NCI-H446 treated with DMSO at 0.1 percent for 48 hours (cell line): ENCODE measurements around the gene CFTR.
"Not testable (repeated sequence)": the region's sequence is repeated elsewhere in the genome, so short reads cannot be mapped to it uniquely, and the experiment has no call there.

Experiments
- DNase-seq: peaks from one replicate; lab custom pipeline; 2025; lab: John Stamatoyannopoulos, UW

Gene CFTR

GRCh38 chr7:117479225-117480054, at the start of gene CFTR:
CFTR (plus strand) TSS chr7:117480025; CDS start chr7:117480095, 70 bp downstream.
- no peak for DNase-seq

DNA sequence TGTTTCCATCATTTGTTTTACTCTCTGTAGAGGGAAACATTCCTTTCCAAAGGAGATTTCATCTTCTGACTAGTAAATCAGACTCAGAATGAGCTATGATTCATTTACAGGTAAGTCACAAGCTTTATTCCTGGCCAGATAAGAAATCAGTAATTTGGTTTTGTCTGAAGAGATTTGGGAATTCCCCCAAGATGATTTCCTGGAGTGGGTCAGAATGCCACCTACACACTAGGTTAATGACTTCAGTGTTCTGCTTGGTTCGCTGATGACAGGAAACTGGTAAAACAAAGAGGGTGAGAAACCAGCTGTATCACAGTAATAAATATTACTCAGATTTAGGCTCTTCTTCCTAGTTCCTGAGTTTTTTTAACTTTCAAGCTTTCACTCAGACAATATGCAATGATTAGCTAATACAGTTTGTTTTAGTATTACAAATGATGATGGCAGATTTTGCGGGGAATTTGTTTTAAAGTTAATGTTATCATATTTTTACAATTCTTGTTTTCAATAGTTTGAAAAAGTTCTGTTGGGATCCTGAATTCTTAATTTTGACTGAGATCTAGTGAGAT, 44.3 kb upstream of the CFTR start:
- DNase-seq = no peak

DNA sequence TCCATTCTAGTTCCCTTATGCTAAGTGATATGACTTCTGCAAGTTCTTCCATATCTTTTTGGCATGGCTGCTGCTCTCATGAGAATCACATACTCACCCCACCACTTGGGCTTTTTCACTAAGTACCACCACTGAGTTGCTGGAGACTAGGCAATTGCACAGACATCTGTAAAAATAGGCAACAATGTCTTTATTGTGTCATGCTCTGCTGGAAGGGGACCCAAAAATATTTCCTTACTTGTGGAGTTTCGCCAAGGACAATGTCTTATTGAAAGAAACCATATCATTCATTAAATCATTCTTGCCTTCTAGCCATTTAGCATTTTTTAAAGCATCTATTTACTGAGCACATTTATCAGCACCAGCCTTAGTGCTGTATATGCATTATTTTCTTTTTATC, 35.2 kb upstream of the CFTR start:
- DNase-seq = no peak

DNA sequence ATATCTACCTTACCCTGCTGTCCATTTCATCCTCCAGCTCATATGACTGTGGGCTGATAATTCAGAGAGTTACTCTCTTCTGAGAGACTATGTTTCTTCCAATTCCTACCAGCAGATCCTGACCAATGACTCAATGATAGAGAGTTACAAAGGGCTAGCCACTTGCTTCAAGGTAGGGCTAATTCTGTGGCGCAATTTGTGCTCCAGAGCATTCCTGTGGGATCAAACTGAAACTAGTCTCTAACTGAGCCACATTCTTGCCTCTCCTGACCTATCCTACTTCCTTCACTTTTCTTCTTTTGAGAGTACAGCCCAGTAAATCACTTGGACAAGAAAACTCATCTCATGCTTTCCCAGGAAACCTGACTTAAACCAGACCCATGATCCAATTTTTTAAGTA, 34.6 kb upstream of the CFTR start:
- no peak for DNase-seq

DNA sequence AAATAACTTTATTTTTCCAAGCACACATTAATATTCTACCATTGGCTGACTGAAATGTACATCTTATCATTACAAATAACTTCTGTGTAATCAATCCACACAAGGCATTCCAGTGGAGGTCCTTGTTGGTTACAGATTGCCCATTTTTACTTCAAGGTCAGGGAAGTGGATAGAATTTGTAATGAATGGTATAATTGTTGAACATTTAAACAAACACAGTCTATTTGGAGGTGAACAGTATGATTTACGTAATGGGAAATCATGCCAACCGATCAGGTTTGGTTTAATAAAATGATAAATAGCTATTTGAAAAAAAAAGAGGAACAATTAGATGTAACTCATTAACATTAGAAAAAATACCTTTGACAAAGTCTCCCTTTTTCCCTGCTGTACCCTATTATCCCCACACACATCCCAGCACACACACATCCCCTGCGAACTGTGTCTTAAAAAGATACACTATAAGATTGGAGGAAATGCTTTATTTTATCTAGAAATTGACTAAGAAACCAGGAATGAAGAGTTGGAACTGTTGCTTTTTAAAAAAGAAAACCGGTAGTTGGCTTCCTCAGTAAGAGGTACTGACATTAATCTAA, 33.5 kb upstream of the CFTR start:
- no peak for DNase-seq

- no peak for DNase-seq
Observed at GRCh38 chr7:117448655-117449054, 31.2 kb upstream of the CFTR start.

DNA sequence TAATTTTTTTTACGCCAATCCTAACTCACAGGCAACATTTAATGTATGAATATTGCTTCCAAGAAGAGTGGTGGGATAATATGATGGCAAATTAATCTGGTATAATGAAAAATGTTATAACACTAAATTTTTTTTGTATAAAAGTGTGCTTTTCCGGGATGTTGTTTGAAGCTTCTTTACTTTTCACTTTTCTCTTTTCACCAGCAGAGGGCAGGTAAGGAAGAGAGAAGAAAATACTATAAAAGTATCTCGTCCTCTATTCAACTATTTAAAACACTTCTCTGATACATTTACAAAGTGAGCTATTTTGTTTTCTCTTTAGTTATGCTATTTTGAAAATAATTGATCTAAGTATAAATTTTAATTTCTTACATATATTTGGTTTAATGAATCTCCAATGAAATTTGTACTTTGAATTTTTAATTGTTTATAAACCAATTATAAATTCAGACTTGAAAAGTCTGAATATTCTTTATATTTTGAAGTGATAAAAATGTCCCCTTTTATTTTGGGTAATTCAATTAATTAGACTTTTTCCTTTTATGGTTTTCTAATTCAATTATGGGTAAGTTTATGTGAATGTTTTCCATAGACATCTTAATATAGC, 20.7 kb upstream of the CFTR start:
- no peak for DNase-seq

DNA sequence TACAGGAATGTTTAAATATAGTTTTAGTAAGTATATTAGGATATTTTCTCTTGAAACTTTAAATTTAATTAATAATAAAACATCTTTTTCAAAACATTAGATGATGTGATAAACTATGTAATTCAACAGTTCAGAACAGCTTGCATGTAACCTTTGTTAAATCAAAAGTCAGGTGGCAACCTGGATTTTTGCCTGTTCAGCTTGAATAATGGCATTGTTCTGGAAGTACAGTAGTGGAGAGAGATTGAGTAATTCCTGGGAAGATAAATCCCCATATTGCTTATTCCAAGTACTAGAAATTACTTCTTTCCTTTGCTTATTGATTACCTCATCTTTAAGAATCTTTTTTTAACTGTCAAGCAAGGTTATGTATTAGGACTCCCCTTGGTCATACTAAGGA, 20.1 kb upstream of the CFTR start:
- DNase-seq = no peak

- not testable (repeated sequence) for DNase-seq
Observed at GRCh38 chr7:117460815-117461214, 19.0 kb upstream of the CFTR start.

DNA sequence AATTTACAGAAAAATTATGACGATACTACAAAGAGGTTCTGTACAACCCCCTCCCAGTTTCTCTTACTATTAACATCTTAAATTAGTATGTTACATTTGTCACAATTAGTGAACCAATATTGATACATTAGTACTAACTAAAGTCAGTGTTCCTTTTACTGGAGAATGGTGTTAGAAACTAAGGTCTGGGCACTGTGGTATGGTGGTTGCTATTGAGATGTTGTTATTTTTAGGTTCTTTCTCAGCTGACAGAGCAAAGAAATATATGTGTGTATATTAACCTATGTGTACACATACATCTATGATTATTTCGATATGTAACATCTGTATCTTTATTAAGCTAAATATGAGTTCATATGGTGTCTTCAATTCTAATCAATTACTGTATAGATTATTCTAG, 11.7 kb upstream of the CFTR start:
- no peak for DNase-seq

DNA sequence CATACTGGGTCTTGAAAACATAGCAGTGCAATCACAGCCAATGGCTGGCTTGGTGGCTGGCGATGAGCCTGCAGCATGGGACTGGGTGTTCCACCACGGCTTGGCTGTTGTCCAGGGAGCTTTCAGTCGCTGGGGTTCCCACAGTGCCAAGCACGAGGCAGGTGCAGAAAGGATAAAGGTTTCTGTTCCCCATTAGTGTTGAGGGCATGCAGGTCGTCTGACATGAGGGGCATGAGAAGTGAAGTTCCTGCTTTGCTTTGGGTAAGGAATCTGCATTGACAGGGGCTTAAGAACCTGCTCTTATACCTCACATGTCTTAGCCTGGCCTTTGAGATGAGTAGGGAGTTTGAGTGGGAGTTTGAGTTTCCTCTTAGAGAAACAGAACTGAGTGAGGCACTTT, 9.0 kb upstream of the CFTR start:
- DNase-seq = no peak

GRCh38 chr7:117472335-117472734, 7.5 kb upstream of the CFTR start:
- DNase-seq = no peak

DNA sequence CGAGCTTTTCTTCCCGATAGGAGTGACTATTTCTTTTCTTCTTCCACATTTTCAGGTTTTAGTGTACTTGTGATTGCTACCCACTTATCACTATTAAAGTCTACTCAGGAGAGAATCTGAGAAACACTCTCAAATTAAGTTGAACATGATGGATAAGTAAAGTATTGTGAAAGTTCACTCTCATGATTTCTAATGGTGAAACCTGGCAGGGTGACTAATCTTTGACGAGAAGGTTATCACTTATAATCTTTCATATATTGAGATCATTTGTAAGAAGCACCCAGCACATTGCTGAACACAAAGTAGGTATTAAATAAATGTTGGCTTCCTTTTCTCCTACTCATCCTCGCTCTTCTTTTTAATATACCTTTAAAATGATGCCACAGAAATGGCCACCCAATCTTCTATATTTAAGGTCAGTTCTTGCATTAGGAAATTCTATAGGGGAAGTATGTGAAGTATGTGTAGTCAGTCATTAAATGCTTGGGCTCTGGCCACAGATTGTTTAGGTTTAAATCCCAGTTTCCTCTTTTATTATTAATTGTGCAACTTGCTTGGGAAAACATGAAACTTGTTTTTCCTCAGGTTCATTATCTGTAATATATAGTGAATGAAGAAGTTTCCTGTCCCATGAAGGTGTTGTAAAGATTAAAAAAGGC, 3.1 kb upstream of the CFTR start:
- no peak for DNase-seq

DNA sequence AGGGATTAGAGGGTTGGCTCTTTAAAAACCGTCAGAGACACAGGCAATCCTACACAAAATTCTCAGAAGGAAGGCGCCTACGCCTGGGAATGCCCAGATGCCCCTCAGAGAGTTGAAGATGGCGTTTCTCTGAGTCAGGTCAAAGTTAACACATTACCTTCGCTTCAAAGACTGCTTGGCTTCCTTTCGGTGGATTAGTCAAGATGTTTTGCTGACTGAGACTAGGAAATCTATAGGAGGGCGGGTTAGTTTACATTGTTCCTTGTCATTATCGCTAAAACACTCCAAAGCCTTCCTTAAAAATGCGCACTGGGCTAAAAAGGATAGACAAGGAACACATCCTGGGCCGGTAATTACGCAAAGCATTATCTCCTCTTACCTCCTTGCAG, 995 bp upstream of the CFTR start:
- DNase-seq = no peak

GRCh38 chr7:117480055-117480362, 184 bp downstream of the CFTR start:
- no peak for DNase-seq

- DNase-seq = no peak
Observed at GRCh38 chr7:117480978-117481377, 1.2 kb downstream of the CFTR start.

DNA sequence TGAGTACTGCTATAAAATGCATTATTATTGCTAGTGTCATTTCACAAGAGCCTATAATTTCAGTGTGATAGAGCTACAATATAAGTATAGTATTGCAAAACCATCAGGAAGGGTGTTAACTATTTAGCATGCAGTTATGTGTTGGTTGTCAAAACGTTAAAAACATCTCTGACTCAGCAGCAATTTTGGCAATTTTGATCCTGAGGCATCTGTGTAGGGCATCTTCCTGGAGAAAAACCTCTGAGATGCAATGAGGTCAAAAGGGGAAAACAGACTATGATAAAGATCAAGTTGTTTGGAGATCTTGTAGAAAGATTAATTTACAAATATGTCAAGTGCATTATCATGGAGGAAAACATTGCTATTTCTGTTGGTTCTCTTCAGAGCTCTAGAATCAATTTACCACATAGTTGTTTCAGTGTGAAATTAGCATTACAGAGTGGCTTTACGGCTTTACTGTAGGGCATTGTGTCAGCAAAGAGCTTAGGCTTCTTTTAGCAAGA, 5.3 kb downstream of the CFTR start:
- no peak for DNase-seq

DNA sequence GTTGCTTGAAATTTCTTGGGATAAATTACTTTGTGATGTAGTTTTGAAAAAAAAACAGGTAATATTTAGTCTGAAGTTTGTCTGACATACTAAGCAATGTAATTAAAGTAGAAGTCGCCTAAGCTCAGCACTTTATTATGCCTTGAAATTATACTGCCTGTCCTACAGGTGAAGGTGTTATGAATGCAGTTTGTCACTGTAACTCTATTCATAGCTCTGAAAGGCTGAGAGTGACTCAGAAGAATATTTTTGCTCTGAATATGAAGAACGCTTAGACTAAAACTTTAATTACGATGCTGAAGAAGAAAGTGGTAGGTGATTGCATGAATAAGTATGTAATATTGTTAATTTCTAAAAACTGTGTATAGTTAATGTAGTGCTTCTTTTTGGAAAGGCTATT, 9.2 kb downstream of the CFTR start:
- DNase-seq = no peak

- no peak for DNase-seq
Observed at GRCh38 chr7:117489430-117489829, 9.6 kb downstream of the CFTR start.

DNA sequence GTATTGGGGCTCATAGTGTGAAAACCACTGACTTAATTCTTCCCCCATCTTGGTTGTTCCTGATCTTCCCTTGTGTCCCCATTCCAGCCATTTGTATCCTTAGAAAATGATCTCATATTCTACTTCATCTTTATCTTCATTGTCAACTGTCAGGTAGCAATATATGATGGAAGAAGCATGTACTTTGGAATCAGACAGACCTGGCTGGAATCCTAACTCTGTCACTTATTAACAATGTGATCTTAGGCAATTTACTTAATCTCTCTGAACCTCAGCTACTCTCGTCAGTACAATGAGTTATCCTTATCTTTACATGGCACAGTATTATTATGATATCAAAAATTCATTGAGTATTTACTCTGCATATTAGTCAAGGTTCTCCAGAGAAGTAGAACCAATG, 10.1 kb downstream of the CFTR start:
- DNase-seq = no peak

- DNase-seq = no peak
Observed at GRCh38 chr7:117492649-117493048, 12.8 kb downstream of the CFTR start.

DNA sequence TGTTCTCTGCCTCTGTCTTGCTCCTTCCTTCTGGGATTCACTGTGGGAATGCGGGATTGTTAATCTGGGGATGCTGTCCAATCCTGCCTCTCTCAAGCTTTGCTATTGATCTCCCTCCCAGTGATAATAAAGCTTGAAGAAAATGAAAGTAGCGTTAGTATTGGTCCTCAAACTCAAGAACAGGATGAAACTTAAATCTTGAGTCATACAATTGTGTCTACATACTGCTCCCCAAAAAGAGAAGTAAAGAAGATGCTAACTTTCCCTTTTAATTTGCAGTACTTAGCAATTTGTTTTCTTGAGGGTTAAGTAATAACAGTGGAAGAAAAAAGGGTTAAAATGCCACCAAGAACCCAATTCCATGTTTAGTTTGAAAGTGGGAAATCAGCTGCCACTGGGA, 13.6 kb downstream of the CFTR start:
- no peak for DNase-seq

- DNase-seq = no peak
Observed at GRCh38 chr7:117495308-117495707, 15.5 kb downstream of the CFTR start.
